ENCODE measurements around the gene PPID.
A peak's percentile ranks its signal among the peaks of the same experiment; 100 is the strongest.

PPID gene

DNA sequence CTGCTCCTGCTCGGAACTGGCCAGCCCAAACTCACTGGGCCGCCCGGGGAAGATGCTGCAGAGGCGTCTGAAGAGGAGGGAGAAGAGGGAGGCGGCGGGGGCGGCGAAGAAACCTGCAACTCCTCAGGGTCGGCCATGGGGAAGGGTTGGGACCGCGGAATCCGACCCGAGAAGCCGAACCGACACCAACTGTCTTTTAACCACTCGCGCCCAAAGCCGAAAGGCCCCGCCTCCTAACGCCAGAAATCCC lies 51.6 kb downstream of the PPID start, which contains the start of gene C4orf46:
Gene C4orf46, minus strand, starts transcription at position 223 of the 250 bp plus-strand sequence. Its CDS starts 86 bp downstream, at position 137.
- Histone ChIP-seq H3K27ac (ENCODE audit: low read length) (peak within 1 kb of the TSS; percentile 94), H3K4me3 (ENCODE audit: low read length) (peak within 1 kb of the TSS; percentile 82), H3K9ac (ENCODE audit: low read length) (peak within 1 kb of the TSS; percentile 99), H3K4me2 (ENCODE audit: low read length) (peak within 1 kb of the TSS; percentile 92), H3K27me3 (ENCODE audit: low read depth, low read length) (no peaks in the 10 kb centered on the region), H4K20me1 (ENCODE audit: insufficient read depth, low read length) (peaks cover 27% of the 10 kb centered on the region), H2AFZ (ENCODE audit: low read depth, low read length) (peak within 1 kb of the TSS; percentile 96), H3K9me3 (ENCODE audit: insufficient read depth, low read length) (no peaks in the 10 kb centered on the region), H3K4me1 (ENCODE audit: low read length) (peaks cover 21% of the 10 kb centered on the region), H3K79me2 (ENCODE audit: low read length) (peaks cover 62% of the 10 kb centered on the region), H3K36me3 (replicated peaks; ENCODE audit: low read depth, low read length) (peaks cover 18% of the 10 kb centered on the region)
- no peak for TF ChIP-seq EZH2phosphoT487 (IDR thresholded peaks at IDR 0.05; ENCODE audit: low read depth)
- TF ChIP-seq, protein P1, sequence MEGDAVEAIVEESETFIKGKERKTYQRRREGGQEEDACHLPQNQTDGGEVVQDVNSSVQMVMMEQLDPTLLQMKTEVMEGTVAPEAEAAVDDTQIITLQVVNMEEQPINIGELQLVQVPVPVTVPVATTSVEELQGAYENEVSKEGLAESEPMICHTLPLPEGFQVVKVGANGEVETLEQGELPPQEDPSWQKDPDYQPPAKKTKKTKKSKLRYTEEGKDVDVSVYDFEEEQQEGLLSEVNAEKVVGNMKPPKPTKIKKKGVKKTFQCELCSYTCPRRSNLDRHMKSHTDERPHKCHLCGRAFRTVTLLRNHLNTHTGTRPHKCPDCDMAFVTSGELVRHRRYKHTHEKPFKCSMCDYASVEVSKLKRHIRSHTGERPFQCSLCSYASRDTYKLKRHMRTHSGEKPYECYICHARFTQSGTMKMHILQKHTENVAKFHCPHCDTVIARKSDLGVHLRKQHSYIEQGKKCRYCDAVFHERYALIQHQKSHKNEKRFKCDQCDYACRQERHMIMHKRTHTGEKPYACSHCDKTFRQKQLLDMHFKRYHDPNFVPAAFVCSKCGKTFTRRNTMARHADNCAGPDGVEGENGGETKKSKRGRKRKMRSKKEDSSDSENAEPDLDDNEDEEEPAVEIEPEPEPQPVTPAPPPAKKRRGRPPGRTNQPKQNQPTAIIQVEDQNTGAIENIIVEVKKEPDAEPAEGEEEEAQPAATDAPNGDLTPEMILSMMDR (IDR thresholded peaks at IDR 0.05; ENCODE audit: low read depth, low read length): no peak

DNA sequence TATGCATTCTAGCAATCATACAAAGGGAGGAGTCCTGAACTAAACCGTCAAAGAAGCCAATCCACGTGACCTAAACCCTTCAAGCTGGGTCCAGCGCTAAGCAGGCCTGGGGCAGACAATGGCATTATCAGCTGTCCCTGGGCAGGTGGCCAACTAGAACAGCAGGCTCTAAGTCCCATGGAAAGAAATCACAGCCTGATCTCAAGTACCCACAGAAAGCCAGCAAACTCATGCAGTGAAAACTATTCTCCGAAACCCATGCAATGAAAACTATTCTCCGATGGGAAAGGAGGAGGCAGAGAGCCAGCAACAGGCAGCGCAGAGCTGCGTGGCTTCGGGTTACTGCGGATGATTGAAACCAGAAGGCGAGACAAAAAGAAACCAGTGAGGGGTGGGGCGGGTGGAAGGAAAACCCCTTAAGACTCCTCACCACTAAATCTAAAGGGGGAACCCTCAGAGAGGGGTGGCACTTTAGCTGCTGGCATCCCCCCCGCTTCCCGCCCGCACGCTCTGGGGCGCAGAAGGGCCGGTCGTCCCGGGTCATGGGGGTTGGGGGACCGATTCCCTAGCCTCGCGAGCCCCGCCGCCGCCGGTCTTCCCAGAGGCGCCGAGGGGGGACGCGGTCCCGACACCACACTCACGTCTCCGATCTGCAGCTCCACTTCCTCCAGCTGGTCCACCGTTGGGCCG lies 52.1 kb downstream of the PPID start:
- no peaks in the 10 kb centered on the region for H3K9me3 ChIP-seq (ENCODE audit: insufficient read depth, low read length)
- peaks cover 63% of the 10 kb centered on the region for H3K79me2 ChIP-seq (ENCODE audit: low read length)
- peaks cover 23% of the 10 kb centered on the region for H3K36me3 ChIP-seq (replicated peaks; ENCODE audit: low read depth, low read length)
- peak overlapping the region; percentile 82 for H3K4me3 ChIP-seq (ENCODE audit: low read length)
- H3K27me3 ChIP-seq (ENCODE audit: low read depth, low read length): no peaks in the 10 kb centered on the region
- peak overlapping the region; percentile 99 for H3K9ac ChIP-seq (ENCODE audit: low read length)
- TF ChIP-seq EZH2phosphoT487 (IDR thresholded peaks at IDR 0.05; ENCODE audit: low read depth): no peak
- TF ChIP-seq, protein P1 (IDR thresholded peaks at IDR 0.05; ENCODE audit: low read depth, low read length): no peak
- peak overlapping the region; percentile 94 for H3K27ac ChIP-seq (ENCODE audit: low read length)
- H2AFZ ChIP-seq (ENCODE audit: low read depth, low read length): peak overlapping the region; percentile 71
- H3K4me1 ChIP-seq (ENCODE audit: low read length): peaks cover 21% of the 10 kb centered on the region
- peak overlapping the region; percentile 88 for H3K4me2 ChIP-seq (ENCODE audit: low read length)
- H4K20me1 ChIP-seq (ENCODE audit: insufficient read depth, low read length): peaks cover 27% of the 10 kb centered on the region

DNA sequence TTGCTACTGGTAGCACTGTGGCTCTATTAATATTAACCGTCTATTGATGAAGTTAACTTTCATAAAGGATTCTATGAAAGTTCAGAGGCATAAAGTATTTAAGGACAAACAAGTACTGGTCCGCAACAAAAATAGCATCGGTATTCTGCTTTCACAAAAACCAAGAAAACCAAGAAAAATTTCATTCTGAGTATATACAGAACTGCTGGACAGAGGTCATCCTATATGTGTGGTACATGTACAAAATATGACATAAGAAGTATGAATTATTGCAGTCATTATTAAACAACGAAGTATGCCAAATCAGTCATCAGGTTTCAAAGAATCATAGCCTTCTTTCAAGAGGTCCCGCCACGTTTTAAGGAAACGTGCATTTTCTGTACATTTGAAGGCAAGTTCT lies 53.9 kb downstream of the PPID start:
- peaks cover 27% of the 10 kb centered on the region for H4K20me1 ChIP-seq (ENCODE audit: insufficient read depth, low read length)
- H3K79me2 ChIP-seq (ENCODE audit: low read length): peaks cover 63% of the 10 kb centered on the region
- H3K27me3 ChIP-seq (ENCODE audit: low read depth, low read length): no peaks in the 10 kb centered on the region
- peaks cover 21% of the 10 kb centered on the region for H3K4me1 ChIP-seq (ENCODE audit: low read length)
- H3K9ac ChIP-seq (ENCODE audit: low read length): no peak overlapping the region
- no peaks in the 10 kb centered on the region for H3K9me3 ChIP-seq (ENCODE audit: insufficient read depth, low read length)
- peaks cover 33% of the 10 kb centered on the region for H3K36me3 ChIP-seq (replicated peaks; ENCODE audit: low read depth, low read length)
- H3K4me3 ChIP-seq (ENCODE audit: low read length): no peak overlapping the region
- TF ChIP-seq, protein P1 (IDR thresholded peaks at IDR 0.05; ENCODE audit: low read depth, low read length): no peak
- TF ChIP-seq EZH2phosphoT487 (IDR thresholded peaks at IDR 0.05; ENCODE audit: low read depth): no peak
- H2AFZ ChIP-seq (ENCODE audit: low read depth, low read length): no peak overlapping the region
- H3K4me2 ChIP-seq (ENCODE audit: low read length): no peak overlapping the region
- H3K27ac ChIP-seq (ENCODE audit: low read length): no peak overlapping the region

DNA sequence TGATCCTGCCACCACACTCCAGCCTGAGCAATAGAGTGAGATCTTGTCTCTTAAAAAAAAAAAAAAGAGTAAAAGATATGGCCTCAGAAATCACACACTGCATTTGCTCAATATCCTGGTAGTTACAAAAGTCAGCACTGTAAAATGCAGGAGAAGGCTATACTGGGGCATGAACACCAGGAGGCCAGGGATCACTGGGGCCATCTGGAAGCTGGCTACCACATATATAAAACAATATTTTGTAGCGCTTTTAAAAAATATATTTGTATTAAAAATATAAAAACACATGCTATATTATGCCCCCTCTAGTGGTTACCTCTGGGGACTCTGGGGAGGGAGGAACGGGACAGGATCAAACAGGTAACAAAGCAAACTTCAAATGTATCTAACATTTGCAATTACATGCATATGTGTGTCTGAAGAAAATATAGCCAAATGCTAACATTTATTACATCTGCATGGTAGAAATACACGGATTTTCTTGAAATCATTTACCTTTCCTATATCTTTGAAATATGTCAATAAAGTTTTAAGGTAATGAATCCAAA lies 55.5 kb downstream of the PPID start:
- Histone ChIP-seq H3K36me3 (replicated peaks; ENCODE audit: low read depth, low read length) (peaks cover 33% of the 10 kb centered on the region), H3K4me1 (ENCODE audit: low read length) (peaks cover 16% of the 10 kb centered on the region), H3K9ac (ENCODE audit: low read length) (no peak overlapping the region), H3K27me3 (ENCODE audit: low read depth, low read length) (no peaks in the 10 kb centered on the region), H3K27ac (ENCODE audit: low read length) (no peak overlapping the region), H4K20me1 (ENCODE audit: insufficient read depth, low read length) (peaks cover 27% of the 10 kb centered on the region), H3K9me3 (ENCODE audit: insufficient read depth, low read length) (no peaks in the 10 kb centered on the region), H3K4me3 (ENCODE audit: low read length) (no peak overlapping the region), H3K4me2 (ENCODE audit: low read length) (no peak overlapping the region), H3K79me2 (ENCODE audit: low read length) (peaks cover 55% of the 10 kb centered on the region), H2AFZ (ENCODE audit: low read depth, low read length) (no peak overlapping the region)
- TF ChIP-seq, protein P1 (IDR thresholded peaks at IDR 0.05; ENCODE audit: low read depth, low read length): peak; percentile 45
- no peak for TF ChIP-seq EZH2phosphoT487 (IDR thresholded peaks at IDR 0.05; ENCODE audit: low read depth)
